Stimulated activated CD8-positive, alpha-beta memory T cell treated with anti-CD3 and anti-CD28 coated beads, Interleukin-7, amount 100 ng/mL, for 48 hours (primary cell): ENCODE data around the gene NPEPPS.
A peak's percentile ranks its signal among the peaks of the same experiment; 100 is the strongest.
"Not testable (repeated sequence)": the region's sequence is repeated elsewhere in the genome, so short reads cannot be mapped to it uniquely, and the experiment has no call there.

ENCODE experiments used
- DNase-seq, 2 donors: peaks; one replicate each; pipeline ENCODE4 v3.0.0-alpha.2; 2020; ENCODE audit warnings: low read depth in 1 of 2; ENCODE audit errors: extremely low read depth in 1 of 2

NPEPPS gene, protein sequence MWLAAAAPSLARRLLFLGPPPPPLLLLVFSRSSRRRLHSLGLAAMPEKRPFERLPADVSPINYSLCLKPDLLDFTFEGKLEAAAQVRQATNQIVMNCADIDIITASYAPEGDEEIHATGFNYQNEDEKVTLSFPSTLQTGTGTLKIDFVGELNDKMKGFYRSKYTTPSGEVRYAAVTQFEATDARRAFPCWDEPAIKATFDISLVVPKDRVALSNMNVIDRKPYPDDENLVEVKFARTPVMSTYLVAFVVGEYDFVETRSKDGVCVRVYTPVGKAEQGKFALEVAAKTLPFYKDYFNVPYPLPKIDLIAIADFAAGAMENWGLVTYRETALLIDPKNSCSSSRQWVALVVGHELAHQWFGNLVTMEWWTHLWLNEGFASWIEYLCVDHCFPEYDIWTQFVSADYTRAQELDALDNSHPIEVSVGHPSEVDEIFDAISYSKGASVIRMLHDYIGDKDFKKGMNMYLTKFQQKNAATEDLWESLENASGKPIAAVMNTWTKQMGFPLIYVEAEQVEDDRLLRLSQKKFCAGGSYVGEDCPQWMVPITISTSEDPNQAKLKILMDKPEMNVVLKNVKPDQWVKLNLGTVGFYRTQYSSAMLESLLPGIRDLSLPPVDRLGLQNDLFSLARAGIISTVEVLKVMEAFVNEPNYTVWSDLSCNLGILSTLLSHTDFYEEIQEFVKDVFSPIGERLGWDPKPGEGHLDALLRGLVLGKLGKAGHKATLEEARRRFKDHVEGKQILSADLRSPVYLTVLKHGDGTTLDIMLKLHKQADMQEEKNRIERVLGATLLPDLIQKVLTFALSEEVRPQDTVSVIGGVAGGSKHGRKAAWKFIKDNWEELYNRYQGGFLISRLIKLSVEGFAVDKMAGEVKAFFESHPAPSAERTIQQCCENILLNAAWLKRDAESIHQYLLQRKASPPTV

GRCh38 chr17:47530557-47531232, at the start of gene NPEPPS:
NPEPPS (plus strand) TSS chr17:47531108; CDS start chr17:47531301, 193 bp downstream.
- DNase-seq = peak; percentile 82

DNA sequence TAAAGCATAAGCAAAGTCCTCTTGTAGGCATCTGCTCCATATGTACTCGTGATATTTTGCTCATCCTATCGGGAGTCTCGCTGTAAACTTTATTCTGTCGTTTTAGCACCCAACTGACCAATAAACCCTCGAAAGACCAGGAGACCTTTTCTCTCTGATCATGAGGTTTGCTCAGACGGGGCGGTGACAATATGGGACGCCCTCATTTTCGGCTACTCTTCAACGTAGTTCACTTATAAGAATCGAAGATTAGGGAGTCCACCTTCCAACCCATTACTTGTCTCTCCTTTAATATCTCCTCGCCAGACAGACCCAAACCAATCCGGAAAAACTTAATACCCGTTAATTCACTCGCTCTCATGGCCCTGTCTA, 39.1 kb upstream of the NPEPPS start:
- not testable (repeated sequence) for DNase-seq

DNA sequence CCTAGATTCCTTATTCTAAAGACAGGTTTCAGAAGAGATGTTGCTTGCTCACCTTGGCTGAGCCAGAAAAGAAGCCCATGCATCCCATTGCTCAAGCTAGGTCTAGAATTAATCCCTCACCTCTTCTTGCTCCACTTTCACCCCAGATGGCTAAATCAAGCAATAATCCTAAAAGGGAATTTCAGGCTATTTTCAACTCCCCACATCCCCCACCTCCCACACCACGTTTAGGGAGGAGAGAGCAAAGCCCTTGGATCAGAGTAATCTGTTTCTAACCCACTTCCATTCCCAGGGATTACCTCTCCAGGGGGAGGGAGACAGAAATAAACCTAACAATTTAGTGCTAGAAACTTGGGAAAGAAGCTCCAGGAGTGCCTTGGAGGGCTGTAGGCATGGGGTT, 31.8 kb upstream of the NPEPPS start:
- DNase-seq = not testable (repeated sequence)

GRCh38 chr17:47499494-47499893, 31.4 kb upstream of the NPEPPS start:
- DNase-seq = not testable (repeated sequence)

GRCh38 chr17:47500620-47501019, 30.3 kb upstream of the NPEPPS start:
- DNase-seq = not testable (repeated sequence)

- peak in 1 of 2 donors; percentile 8 for DNase-seq
These were observed 28.7 kb upstream of the NPEPPS start for GRCh38 chr17:47502122-47502731.

DNA sequence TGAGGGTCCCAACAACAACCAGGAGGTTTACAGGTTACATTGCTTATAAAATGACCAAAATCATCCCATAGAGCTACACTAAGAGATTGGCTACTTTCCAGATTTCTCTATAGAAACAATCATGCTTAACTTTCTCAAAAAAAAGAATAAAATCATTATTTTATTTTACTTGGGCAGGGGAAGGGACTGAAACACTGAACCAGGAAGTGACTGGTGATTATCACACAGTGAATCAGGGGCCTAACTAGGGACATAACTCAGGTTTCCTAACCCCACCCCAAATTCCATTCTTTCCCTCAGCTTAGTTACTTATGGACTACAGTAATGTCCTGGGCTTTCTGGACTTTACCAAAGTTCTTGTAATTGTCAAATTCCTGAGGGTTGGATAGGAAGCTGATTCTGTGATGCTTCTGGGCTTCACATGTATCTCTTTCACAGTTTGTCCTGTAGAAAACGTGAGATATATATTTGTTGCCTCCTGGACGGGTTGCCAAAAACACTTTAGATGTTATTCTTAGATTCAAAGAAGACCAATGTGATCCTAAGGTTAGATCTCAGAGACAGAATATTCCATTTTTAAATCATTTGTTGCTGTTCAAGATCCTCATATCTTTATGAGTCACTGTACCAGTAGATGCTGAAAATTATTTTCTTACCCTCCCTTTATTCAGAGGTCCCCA, 28.0 kb upstream of the NPEPPS start:
- DNase-seq = not testable (repeated sequence)

DNA sequence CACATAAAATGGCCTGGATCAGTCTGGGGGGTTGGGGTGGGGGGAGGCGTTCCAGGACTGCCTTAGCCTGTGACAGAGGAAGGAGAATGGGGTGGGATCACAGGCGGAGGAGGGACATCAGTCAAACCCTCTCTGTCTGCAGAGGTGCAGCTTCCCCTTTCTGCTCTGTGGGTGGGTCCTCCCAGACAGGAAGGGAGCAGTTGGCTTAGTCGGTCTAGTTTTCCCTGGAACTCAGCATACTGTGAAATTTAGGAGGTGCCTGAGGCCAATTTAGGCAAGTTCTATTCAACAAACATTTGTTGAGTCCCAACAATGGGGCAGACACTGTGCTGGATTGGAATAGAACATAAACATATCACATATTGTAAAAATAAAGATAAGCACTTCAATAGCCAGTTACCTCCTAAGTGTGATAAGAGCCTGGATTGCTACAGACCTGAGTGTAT, 19.2 kb upstream of the NPEPPS start:
- DNase-seq = not testable (repeated sequence)

- DNase-seq = not testable (repeated sequence)
These were observed 17.6 kb upstream of the NPEPPS start for GRCh38 chr17:47513301-47513700.

GRCh38 chr17:47518880-47519279, 12.0 kb upstream of the NPEPPS start:
- DNase-seq = not testable (repeated sequence)

DNA sequence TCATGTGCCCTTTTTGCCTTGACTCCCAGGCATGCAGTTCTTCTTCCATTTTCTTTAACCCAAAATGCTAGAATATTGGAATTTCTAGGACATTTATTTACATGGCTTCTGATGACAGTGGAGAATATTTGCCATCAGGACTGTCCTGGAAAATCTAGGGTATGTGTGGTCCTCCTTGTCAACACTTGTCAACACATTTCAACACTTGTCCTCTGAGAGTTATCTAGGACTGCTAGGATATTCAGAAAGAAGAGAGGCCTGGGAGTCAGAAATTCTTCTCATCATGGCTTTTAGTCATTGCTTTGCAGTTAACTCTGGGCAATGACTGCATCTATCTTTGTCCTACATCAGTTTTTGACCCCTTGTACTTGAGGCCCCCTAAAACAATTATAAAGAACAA, 11.5 kb upstream of the NPEPPS start:
- DNase-seq = not testable (repeated sequence)

DNA sequence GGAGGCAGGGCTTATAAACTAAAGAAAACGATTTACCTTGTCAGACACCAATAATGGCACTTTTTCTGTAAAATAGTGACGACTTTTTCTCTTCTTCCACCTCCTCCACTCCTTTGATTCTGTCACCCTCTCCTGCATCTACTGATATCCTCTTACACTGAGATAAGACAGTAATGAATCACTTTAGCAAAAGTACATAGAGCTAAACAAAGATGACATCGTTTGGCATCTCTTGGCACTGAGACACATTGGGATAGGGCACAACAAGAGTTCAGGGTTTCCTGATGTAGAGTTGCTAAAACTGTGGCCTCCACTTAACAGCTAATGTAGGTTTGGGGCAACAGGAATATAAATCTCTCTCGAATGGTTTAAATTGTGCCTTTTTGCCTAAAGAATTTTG, 10.6 kb upstream of the NPEPPS start:
- not testable (repeated sequence) for DNase-seq

GRCh38 chr17:47521434-47521833, 9.5 kb upstream of the NPEPPS start:
- DNase-seq = not testable (repeated sequence)

DNA sequence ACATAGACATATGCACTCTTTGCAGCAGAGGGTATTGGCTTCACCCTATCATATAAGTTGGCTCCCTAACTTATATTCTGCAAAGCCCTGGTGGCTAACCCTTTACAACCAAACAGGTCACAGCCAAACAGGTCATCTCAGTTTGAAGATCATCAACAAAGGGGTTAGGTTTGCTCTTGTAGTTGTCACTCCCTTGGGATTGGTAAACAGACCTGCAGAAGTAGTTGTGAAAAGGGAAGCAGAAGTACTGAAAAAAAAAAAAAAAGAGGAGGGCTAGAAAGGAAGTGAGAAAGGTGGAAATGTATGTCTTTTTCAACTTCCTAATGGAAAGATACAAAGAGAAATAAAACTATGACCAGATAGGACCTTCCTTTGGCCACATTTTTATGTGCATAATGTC, 8.6 kb upstream of the NPEPPS start:
- not testable (repeated sequence) for DNase-seq

DNA sequence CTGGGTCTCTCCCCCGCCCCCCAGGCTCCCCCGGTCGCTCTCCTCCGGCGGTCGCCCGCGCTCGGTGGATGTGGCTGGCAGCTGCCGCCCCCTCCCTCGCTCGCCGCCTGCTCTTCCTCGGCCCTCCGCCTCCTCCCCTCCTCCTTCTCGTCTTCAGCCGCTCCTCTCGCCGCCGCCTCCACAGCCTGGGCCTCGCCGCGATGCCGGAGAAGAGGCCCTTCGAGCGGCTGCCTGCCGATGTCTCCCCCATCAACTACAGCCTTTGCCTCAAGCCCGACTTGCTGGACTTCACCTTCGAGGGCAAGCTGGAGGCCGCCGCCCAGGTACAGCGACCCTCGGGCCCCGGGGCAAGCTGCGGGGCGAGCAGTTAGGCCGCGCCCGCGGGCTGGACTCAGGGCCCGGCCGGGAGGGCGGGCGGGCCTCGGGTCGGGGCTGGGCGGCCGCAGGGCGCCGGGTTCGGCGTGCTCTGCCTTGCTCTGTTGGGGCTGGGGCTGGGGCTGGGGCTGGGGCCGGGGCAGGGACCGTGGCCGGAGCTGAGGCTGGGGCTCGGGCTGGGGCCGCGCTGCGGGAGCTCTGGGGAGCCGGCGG, 419 bp downstream of the NPEPPS start:
- not testable (repeated sequence) for DNase-seq

- not testable (repeated sequence) for DNase-seq
These were observed 8.2 kb downstream of the NPEPPS start for GRCh38 chr17:47539085-47539484.

GRCh38 chr17:47541676-47542075, 10.8 kb downstream of the NPEPPS start:
- not testable (repeated sequence) for DNase-seq

- DNase-seq = not testable (repeated sequence)
These were observed 13.4 kb downstream of the NPEPPS start for GRCh38 chr17:47544327-47544726.

DNA sequence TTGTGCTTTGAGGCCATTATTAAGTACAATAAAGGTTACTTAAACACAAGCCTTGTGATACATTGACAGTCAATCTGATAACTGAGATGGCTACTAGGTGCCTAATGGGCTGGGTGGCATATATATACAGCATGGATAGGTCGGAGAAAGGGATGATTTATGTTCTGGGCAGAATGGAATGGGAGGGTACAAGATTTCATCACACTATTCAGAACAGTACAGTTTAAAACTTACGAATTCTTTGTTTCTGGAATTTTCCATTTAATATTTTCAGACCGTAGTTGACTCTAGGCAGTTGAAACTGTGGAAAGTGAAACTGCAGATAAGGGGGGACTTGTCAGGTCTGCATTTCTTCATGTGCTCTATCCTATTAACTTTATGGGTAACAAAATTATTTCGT, 23.8 kb downstream of the NPEPPS start:
- not testable (repeated sequence) for DNase-seq
